Natural killer cell (primary cell): ENCODE data around the gene ZNF501. TPM values are rescaled to one million over a fixed set of nuclear protein-coding genes. Genes with fewer than 3 reads are reported as not detected.
A peak's percentile ranks its signal among the peaks of the same experiment; 100 is the strongest.

Experiments
- ATAC-seq, 3 donors: fragments of 150-1000 bp in 2 of 3; fragments of 200-7000 bp in 1 of 3; cut with Tn5 transposase; 1 replicate in 1 of 3; 2 replicates in 2 of 3; pipeline ENCODE4 v1.10.0; 2021; ENCODE audit warnings: mild to moderate bottlenecking in 2 of 3, moderate library complexity in 2 of 3
- DNase-seq, 2 donors: peaks; one replicate each; pipeline versions ENCODE4 v3.0.0 to v3.0.0-alpha.2; 2013 to 2021; ENCODE audit warnings: mixed read lengths in 1 of 2
- H3K27ac ChIP-seq: one replicate; pipeline ENCODE4 v1.5.1; 2013; ENCODE audit warnings: mild to moderate bottlenecking, low read length
- H3K27me3 ChIP-seq: one replicate; pipeline ENCODE4 v1.6.1; 2013; ENCODE audit warnings: low read length; ENCODE audit not compliant: control insufficient read depth, insufficient read depth
- H3K36me3 ChIP-seq: one replicate; pipeline ENCODE4 v1.6.1; 2013; ENCODE audit warnings: low read length; ENCODE audit not compliant: control insufficient read depth, insufficient read depth
- H3K4me1 ChIP-seq: one replicate; pipeline ENCODE4 v1.6.1; 2013; ENCODE audit warnings: low read length; ENCODE audit not compliant: control insufficient read depth, insufficient read depth
- H3K4me3 ChIP-seq: one replicate; pipeline ENCODE4 v1.5.1; 2013; ENCODE audit warnings: low read length
- H3K9me3 ChIP-seq: one replicate; pipeline ENCODE4 v1.6.1; 2013; ENCODE audit warnings: low read length; ENCODE audit not compliant: control insufficient read depth, insufficient read depth
- H3K27ac Mint-ChIP-seq, 2 donors: one replicate each; pipeline ENCODE4 v1.8.0; 2022; ENCODE audit warnings: mild to moderate bottlenecking in 2 of 2, mixed read lengths in 2 of 2, moderate library complexity in 1 of 2
- H3K27me3 Mint-ChIP-seq, 2 donors: one replicate each; pipeline ENCODE4 v1.8.0; 2022; ENCODE audit warnings: low read depth in 2 of 2, mixed read lengths in 2 of 2
- H3K36me3 Mint-ChIP-seq: one replicate; pipeline ENCODE4 v1.8.0; 2022; ENCODE audit warnings: mixed read lengths
- H3K4me1 Mint-ChIP-seq, 2 donors: one replicate each; pipeline ENCODE4 v1.8.0; 2022; ENCODE audit warnings: mixed read lengths in 2 of 2
- H3K4me3 Mint-ChIP-seq: one replicate; pipeline ENCODE4 v1.8.0; 2022; ENCODE audit warnings: mild to moderate bottlenecking, moderate library complexity, mixed read lengths
- H3K9me3 Mint-ChIP-seq, 2 donors: one replicate each; pipeline ENCODE4 v1.8.0; 2022; ENCODE audit warnings: mixed read lengths in 2 of 2
- CTCF ChIP-seq: fragments of 200-600 bp; IDR thresholded peaks from one replicate; pipeline ENCODE4 v1.8.0; 2022; ENCODE audit warnings: antibody characterized with exemption
- WGBS: methylation state at CpG from one replicate; pipeline ENCODE4 v1.1.7; 2013; ENCODE audit warnings: missing lambda C conversion rate; ENCODE audit not compliant: insufficient coverage; 5-methylcytosine and 5-hydroxymethylcytosine counted together
- intact Hi-C: fragments of 100-400 bp; cut with micrococcal nuclease; formaldehyde crosslinking; loops from one replicate; pipeline ENCODE4 v1.14.2; 2022
- total RNA-seq, 4 donors: library from RNA; stranded (reverse); fragments of 120-200 nt in 1 of 4; gene quantifications; one replicate each; pipeline versions ENCODE4 v1.2.3 to v1.2.4, GENCODE V29; 2013 to 2022

ZNF501 gene
- 1 to 10 TPM in 2 of 3 donors, under 1 TPM in 1; 0.40 to 2.2 (median 1.7) TPM for total RNA-seq
- total RNA-seq (2013) = 5.9 TPM

GRCh38 chr3:44729384-44729910 lies at the start of gene ZNF501:
ZNF501 (plus strand) TSS chr3:44729635; CDS start chr3:44734422, 4,787 bp downstream.
- H3K4me1 Mint-ChIP-seq = peaks cover 17% of the 10 kb centered on the region in 2 donors
- 2% methylated on average over 46 of the region's 46 CpGs for WGBS
- ATAC-seq = peak; percentile 86 to 96 (median 96)
- DNase-seq = peak; percentile 79 to 91
- H3K9me3 ChIP-seq = peaks cover 44% of the 10 kb centered on the region
- H3K4me1 ChIP-seq = peaks cover 3% of the 10 kb centered on the region
- peaks cover 48% of the 10 kb centered on the region for H3K36me3 Mint-ChIP-seq
- peak within 1 kb of the TSS; percentile 99 for H3K4me3 Mint-ChIP-seq
- H3K27me3 Mint-ChIP-seq = no peaks in the 10 kb centered on the region
- peak within 1 kb of the TSS; percentile 60 for H3K4me3 ChIP-seq
- intact Hi-C loops = loop anchor here (1.0 kb wide), 2 partner anchors 17 to 32 kb away; partner anchors contain the start of genes KIAA1143, KIF15 and ZNF502
- peaks cover 12% of the 10 kb centered on the region for H3K36me3 ChIP-seq
- H3K27me3 ChIP-seq = no peaks in the 10 kb centered on the region
- H3K27ac Mint-ChIP-seq = peak within 1 kb of the TSS; percentile 94 to 98
- peaks cover 13 to 35% of the 10 kb centered on the region in 2 donors for H3K9me3 Mint-ChIP-seq
- TF ChIP-seq CTCF = no peak
- no peak within 1 kb of the TSS for H3K27ac ChIP-seq

- Histone ChIP-seq H3K4me3 (no peak overlapping the region), H3K36me3 (no peaks in the 10 kb centered on the region), H3K9me3 (peaks cover 11% of the 10 kb centered on the region), H3K27me3 (no peaks in the 10 kb centered on the region), H3K4me1 (peaks cover 9% of the 10 kb centered on the region), H3K27ac (no peak overlapping the region)
- Mint-ChIP-seq H3K4me1 (peaks cover 18 to 21% of the 10 kb centered on the region in 2 donors), H3K27ac (no peak overlapping the region), H3K27me3 (no peaks in the 10 kb centered on the region), H3K4me3 (no peak overlapping the region), H3K36me3 (peaks cover 16% of the 10 kb centered on the region), H3K9me3 (peaks cover 3 to 4% of the 10 kb centered on the region in 2 donors)
- WGBS = 100% methylated on average over 2 of the region's 4 CpGs
- ATAC-seq (no peak), DNase-seq (no peak)
- intact Hi-C loops = no loop called here
- TF ChIP-seq CTCF = no peak
Observed at GRCh38 chr3:44680921-44681455, 48.4 kb upstream of the ZNF501 start.

- TF ChIP-seq CTCF = no peak
- H3K4me1 Mint-ChIP-seq = peaks cover 18 to 21% of the 10 kb centered on the region in 2 donors
- Histone ChIP-seq H3K36me3 (no peaks in the 10 kb centered on the region), H3K9me3 (peaks cover 10% of the 10 kb centered on the region), H3K4me1 (peaks cover 9% of the 10 kb centered on the region), H3K27ac (no peak overlapping the region), H3K27me3 (no peaks in the 10 kb centered on the region), H3K4me3 (no peak overlapping the region)
- no peak for ATAC-seq
- H3K9me3 Mint-ChIP-seq = peaks cover 6 to 8% of the 10 kb centered on the region in 2 donors
- WGBS = 94% methylated on average over 1 of the region's 2 CpGs
- no peak for DNase-seq
- H3K36me3 Mint-ChIP-seq = peaks cover 23% of the 10 kb centered on the region
- H3K27ac Mint-ChIP-seq = no peak overlapping the region
- intact Hi-C loops = no loop called here
- H3K27me3 Mint-ChIP-seq = peaks cover 2 to 6% of the 10 kb centered on the region in 2 donors
- no peak overlapping the region for H3K4me3 Mint-ChIP-seq
Observed at GRCh38 chr3:44682182-44682896, 47.1 kb upstream of the ZNF501 start.
